A204.1 (cell line): Measurements from ENCODE around the gene IVNS1ABP.
"Not testable (repeated sequence)": the region's sequence is repeated elsewhere in the genome, so short reads cannot be mapped to it uniquely, and the experiment has no call there.

Experiments used
- FAIRE-seq: peaks from 2 replicates; lab custom pipeline; 2012; peaks lifted over from hg19 to GRCh38; lab: Jason Lieb, UNC

The IVNS1ABP gene

GRCh38 chr1:185317034-185317885 lies at the start of gene IVNS1ABP:
Gene IVNS1ABP, minus strand, starts transcription at chr1:185317243. Its CDS starts 7,750 bp downstream, at chr1:185309493.
- no peak for FAIRE-seq

- no peak for FAIRE-seq
Measured at GRCh38 chr1:185365951-185366350, 48.9 kb upstream of the IVNS1ABP start.

GRCh38 chr1:185364528-185364927 lies 47.5 kb upstream of the IVNS1ABP start:
- not testable (repeated sequence) for FAIRE-seq

DNA sequence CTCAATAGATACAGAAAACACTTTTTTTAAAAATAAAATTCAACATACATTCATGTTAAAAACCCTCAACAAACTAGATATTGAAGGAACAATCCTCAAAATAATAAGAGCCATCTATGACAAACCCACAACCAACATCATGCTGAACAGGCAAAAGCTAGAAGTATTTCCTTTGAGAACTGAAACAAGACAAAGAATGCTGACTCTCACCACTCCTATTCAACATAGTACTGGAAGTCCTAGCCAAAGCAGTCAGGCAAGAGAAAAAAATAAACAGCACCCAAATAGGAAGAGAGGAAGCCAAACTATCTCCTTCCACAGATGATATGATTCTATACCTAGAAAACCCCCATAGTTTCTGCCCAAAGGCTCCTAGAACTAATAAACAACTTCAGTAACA lies 46.2 kb upstream of the IVNS1ABP start:
- FAIRE-seq = no peak

GRCh38 chr1:185360714-185361113 lies 43.7 kb upstream of the IVNS1ABP start:
- no peak for FAIRE-seq

- FAIRE-seq = no peak
Measured at GRCh38 chr1:185358957-185359356, 41.9 kb upstream of the IVNS1ABP start.

GRCh38 chr1:185355947-185356346 lies 38.9 kb upstream of the IVNS1ABP start:
- no peak for FAIRE-seq

DNA sequence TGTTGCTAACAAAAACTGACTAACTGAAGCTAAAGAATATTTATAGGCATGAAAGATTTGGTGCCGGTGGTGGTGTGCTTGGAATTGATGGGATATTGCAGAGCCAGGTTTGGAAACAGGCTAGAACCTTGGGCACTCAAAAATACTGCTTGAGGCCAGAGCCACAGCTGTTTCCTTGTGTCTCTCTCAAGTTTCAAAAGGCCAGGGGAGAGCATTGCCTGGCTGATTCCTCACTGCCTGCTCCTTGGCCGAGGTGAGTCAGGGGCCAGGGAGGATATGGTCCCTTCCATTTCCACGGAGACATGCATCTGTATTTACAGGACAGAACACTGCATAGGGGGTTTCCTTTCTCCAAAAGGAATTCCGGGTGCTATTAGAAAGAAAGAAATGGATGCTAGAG lies 36.1 kb upstream of the IVNS1ABP start:
- no peak for FAIRE-seq

GRCh38 chr1:185351734-185352466 lies 34.9 kb upstream of the IVNS1ABP start:
- no peak for FAIRE-seq

GRCh38 chr1:185350027-185350442 lies 33.0 kb upstream of the IVNS1ABP start:
- no peak for FAIRE-seq

DNA sequence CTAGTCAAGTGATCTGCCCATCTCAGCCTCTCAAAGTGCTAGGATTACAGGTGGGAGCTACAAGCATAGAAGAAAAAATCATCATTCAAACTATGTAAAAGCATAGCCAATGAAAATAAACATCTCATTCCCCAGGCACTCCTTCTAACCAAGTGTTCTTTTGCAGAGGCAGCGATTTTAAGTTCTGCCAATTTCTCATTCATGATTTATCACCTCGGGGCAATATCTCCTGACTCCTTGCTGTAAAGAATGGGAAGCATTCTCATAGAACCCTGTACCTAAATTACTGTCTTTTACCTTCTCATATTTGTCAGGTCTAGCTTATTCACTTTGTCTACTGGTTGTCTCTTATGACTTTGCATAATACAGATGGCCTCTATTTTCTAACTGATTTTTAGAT lies 32.5 kb upstream of the IVNS1ABP start:
- FAIRE-seq = no peak

GRCh38 chr1:185348985-185349384 lies 31.9 kb upstream of the IVNS1ABP start:
- FAIRE-seq = no peak

DNA sequence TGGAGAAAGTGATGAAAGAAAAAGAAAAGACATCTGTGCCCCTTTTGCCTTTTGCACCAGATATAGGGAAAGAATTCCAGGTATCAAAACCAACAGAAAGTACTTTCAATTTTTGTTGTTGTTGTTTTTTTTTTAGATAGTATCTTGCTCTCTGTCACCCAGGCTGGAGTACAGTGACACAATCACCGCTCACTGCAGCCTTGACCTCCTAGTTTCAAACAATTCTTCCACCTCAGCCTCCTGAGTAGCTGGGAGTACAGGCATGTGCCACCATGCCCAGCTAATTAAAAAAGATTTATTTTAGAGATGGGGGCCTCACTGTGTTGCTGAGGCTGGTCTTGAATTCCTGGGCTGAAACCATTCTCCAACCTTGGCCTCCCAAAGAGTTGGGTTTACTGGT lies 31.3 kb upstream of the IVNS1ABP start:
- no peak for FAIRE-seq

DNA sequence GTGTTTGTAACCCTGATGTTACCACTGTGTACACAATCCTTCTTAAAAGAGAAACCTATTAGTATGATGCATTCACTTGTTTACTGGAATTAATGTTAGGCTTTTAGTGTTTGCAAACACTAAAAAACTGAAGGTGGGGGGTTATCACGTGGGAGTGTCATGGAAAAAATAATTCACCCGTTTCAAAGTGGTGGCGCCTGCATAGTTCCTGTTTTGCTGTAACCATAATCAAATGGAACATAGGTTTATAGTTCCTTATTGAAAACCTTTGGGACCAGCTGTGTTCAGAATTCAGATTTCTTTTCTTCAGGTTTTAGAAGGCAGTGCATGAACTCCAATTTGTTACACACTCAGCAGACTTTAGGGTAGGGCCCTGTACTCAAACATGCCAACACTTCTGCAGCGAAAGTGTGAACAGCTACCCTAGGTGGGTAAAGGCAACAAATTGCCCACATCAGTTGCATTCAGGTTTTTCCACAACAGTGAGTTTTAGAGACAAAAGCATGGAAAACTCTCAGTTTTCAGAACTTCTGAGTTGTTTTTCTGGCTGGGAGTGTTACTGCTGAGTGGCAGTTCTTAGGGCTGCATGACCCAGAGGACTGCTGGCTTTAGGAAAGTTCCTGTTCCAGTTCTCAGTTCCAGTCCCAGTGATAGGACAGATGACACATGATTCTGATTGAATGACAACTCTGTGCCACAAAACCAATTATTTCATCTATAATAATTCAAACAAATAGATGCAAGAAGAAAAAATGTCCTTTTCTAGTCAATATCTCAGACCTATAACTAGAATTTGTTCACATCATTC lies 29.1 kb upstream of the IVNS1ABP start:
- FAIRE-seq = no peak

GRCh38 chr1:185343306-185343705 lies 26.3 kb upstream of the IVNS1ABP start:
- no peak for FAIRE-seq

DNA sequence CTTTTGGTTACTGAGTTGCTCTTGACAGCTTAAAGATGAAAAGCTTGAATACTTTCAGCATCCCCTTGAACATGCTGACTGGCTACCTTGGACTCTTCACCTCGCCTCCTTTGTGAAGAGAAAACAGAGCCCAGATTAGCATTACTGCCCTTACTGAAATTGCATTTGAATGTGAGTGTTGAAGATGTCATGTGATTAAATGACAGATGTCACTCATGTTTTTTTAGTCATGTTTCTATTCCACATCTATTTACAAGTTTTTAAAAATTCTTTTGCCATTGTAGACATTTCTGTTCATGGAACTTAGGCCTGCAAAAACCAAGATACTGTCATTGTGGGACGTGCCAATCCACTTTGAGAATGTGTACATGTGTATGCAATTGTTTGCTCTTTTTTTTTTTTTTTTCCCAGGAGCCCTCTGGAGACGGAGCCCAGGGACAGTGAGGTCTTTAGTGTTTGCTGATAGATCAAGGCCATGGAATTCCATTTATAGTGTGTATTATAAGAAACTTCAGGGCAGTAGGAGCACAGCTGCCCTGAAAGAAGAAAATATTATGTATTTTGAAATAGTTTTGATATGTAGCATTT lies 25.7 kb upstream of the IVNS1ABP start:
- no peak for FAIRE-seq

- FAIRE-seq = no peak
Measured at GRCh38 chr1:185342017-185342416, 25.0 kb upstream of the IVNS1ABP start.

DNA sequence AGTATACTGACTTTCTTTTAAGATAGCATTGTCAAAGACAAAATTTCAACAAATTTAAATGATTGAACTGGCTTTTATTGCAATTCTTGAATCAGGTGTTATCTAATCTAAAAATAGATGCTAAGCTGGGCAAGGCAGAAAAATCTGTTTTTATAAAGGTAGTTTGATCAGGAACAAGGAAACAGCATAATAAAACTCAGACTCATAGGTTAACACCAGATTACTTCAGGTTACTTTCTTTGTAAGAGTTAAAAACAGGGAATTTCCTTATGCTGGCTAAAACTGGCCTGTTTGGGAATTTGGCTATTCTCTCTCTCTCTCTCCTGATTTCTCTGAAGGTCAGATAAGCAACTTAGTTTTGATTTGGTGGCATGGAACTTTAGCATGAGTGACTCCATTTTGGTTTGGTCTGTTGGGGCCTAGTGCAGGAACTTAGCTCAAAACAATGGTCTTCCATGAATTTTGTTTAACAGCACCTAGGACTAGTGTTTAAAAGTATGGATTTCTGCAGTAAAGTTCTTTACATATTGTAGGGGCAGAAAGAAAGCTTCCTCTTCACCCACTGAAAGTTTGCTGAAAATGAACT lies 24.2 kb upstream of the IVNS1ABP start:
- FAIRE-seq = no peak

- FAIRE-seq = no peak
Measured at GRCh38 chr1:185338719-185339622, 21.9 kb upstream of the IVNS1ABP start.

GRCh38 chr1:185337246-185337645 lies 20.2 kb upstream of the IVNS1ABP start:
- no peak for FAIRE-seq

DNA sequence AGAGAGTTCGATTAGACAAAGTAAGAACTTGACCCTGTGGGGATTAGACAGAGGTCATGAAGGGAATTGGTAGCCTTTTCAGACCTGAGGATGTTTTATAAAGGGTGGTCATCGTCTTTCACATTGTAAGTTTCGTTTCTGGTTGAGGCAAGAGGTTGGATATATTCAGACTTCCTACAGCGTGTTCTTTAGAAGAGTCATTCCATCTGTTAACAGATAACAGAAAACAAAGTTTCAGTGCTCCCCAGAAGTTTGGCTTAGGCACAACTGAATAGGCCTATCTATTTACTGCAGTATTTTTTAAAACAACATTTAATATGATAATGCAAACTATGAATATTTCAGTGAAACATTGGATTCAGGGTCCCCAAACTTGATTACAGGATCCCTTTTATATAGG lies 17.1 kb upstream of the IVNS1ABP start:
- FAIRE-seq = no peak
